H9 (cell line): Measurements from ENCODE around the gene SPATA16. TPM values are rescaled to one million over a fixed set of nuclear protein-coding genes. Genes with fewer than 3 reads are reported as not detected.
"Not testable (repeated sequence)": the region's sequence is repeated elsewhere in the genome, so short reads cannot be mapped to it uniquely, and the experiment has no call there.

Experiments used
- DNase-seq: peaks from one replicate; pipeline ENCODE4 v3.0.0-alpha.2; 2017
- H2AFZ ChIP-seq: one replicate; pipeline ENCODE4 v1.6.1; 2013; ENCODE audit warnings: mild to moderate bottlenecking, low read length, control low read depth, moderate library complexity
- H2AK5ac ChIP-seq: 2 replicates; pipeline ENCODE4 v1.6.1; 2013; ENCODE audit warnings: low read length, control low read depth, mixed read lengths; ENCODE audit not compliant: insufficient read length
- H2BK120ac ChIP-seq: one replicate; pipeline ENCODE4 v1.6.1; 2013; ENCODE audit warnings: low read depth, mild to moderate bottlenecking, low read length, control low read depth, inconsistent platforms; ENCODE audit not compliant: poor library complexity, severe bottlenecking
- H2BK12ac ChIP-seq: 2 replicates; pipeline ENCODE4 v1.6.1; 2013; ENCODE audit warnings: low read length, control low read depth, mixed read lengths, low read depth; ENCODE audit not compliant: insufficient read length
- H2BK15ac ChIP-seq: 2 replicates; pipeline ENCODE4 v1.6.1; 2013; ENCODE audit warnings: low read depth, low read length, control low read depth
- H2BK20ac ChIP-seq: one replicate; pipeline ENCODE4 v1.6.1; 2013; ENCODE audit warnings: low read depth, mild to moderate bottlenecking, low read length, control low read depth, inconsistent platforms; ENCODE audit not compliant: poor library complexity, severe bottlenecking
- H2BK5ac ChIP-seq: 2 replicates; pipeline ENCODE4 v1.6.1; 2013; ENCODE audit warnings: low read length, control low read depth, mixed read lengths; ENCODE audit not compliant: insufficient read length
- H3K14ac ChIP-seq: 2 replicates; pipeline ENCODE4 v1.6.1; 2013; ENCODE audit warnings: low read length, control low read depth; ENCODE audit not compliant: insufficient read depth
- H3K18ac ChIP-seq: 2 replicates; pipeline ENCODE4 v1.6.1; 2013; ENCODE audit warnings: low read depth, mild to moderate bottlenecking, mixed read lengths, low read length, control low read depth; ENCODE audit not compliant: insufficient read length
- H3K23ac ChIP-seq: 2 replicates; pipeline ENCODE4 v1.6.1; 2013; ENCODE audit warnings: low read length, control low read depth, mixed read lengths, low read depth; ENCODE audit not compliant: insufficient read length
- H3K23me2 ChIP-seq: 2 replicates; pipeline ENCODE4 v1.6.1; 2013; ENCODE audit warnings: low read depth, mild to moderate bottlenecking, mixed read lengths, low read length, control low read depth; ENCODE audit not compliant: insufficient read length, poor library complexity, severe bottlenecking
- H3K27ac ChIP-seq: 2 replicates; pipeline ENCODE4 v1.5.1; 2013; ENCODE audit warnings: low read length, control low read depth, mixed read lengths, low read depth; ENCODE audit not compliant: insufficient read length
- H3K27me3 ChIP-seq: 2 replicates; pipeline ENCODE4 v1.6.1; 2013; ENCODE audit warnings: low read length, control low read depth, inconsistent platforms; ENCODE audit not compliant: insufficient read depth
- H3K4ac ChIP-seq: 2 replicates; pipeline ENCODE4 v1.6.1; 2013; ENCODE audit warnings: low read depth, mild to moderate bottlenecking, control low read depth, inconsistent platforms, low read length, moderate library complexity
- H3K4me1 ChIP-seq: 2 replicates; pipeline ENCODE4 v1.6.1; 2013; ENCODE audit warnings: low read length, control low read depth, inconsistent platforms; ENCODE audit not compliant: insufficient read depth
- H3K4me2 ChIP-seq: 2 replicates; pipeline ENCODE4 v1.6.1; 2013; ENCODE audit warnings: low read length, control low read depth, mixed read lengths; ENCODE audit not compliant: insufficient read length, insufficient read depth
- H3K56ac ChIP-seq: 2 replicates; pipeline ENCODE4 v1.6.1; 2013; ENCODE audit warnings: low read depth, mild to moderate bottlenecking, mixed read lengths, low read length, control low read depth; ENCODE audit not compliant: insufficient read length
- H3K79me1 ChIP-seq: 2 replicates; pipeline ENCODE4 v1.6.1; 2013; ENCODE audit warnings: low read depth, mild to moderate bottlenecking, moderate library complexity, low read length, control low read depth, inconsistent platforms; ENCODE audit not compliant: insufficient read depth, poor library complexity, severe bottlenecking
- H3K79me2 ChIP-seq: 2 replicates; pipeline ENCODE4 v1.6.1; 2013; ENCODE audit warnings: low read length, control low read depth, inconsistent platforms; ENCODE audit not compliant: insufficient read depth
- H3K9ac ChIP-seq: 2 replicates; pipeline ENCODE4 v1.6.1; 2013; ENCODE audit warnings: low read length, control low read depth, mixed read lengths; ENCODE audit not compliant: insufficient read length; ENCODE audit errors: extremely low read depth
- H3K9me3 ChIP-seq: one replicate; pipeline ENCODE4 v1.6.1; 2013; ENCODE audit warnings: low read depth, low read length, inconsistent platforms; ENCODE audit not compliant: control insufficient read depth
- H3T11ph ChIP-seq: one replicate; pipeline ENCODE4 v1.6.1; 2013; ENCODE audit warnings: mild to moderate bottlenecking, low read length, control low read depth, inconsistent platforms
- H4K20me1 ChIP-seq: one replicate; pipeline ENCODE4 v1.6.1; 2013; ENCODE audit not compliant: control insufficient read depth, insufficient read length, insufficient read depth
- H4K5ac ChIP-seq: 2 replicates; pipeline ENCODE4 v1.6.1; 2013; ENCODE audit warnings: low read depth, mild to moderate bottlenecking, mixed read lengths, low read length, control low read depth; ENCODE audit not compliant: insufficient read length
- H4K8ac ChIP-seq: replicated peaks from 2 replicates; pipeline ENCODE4 v1.6.1; 2013; ENCODE audit warnings: low read length, control low read depth, mixed read lengths, low read depth; ENCODE audit not compliant: insufficient read length
- H4K91ac ChIP-seq: 2 replicates; pipeline ENCODE4 v1.6.1; 2013; ENCODE audit warnings: low read depth, mild to moderate bottlenecking, moderate library complexity, mixed read lengths, low read length, control low read depth; ENCODE audit not compliant: insufficient read length
- H3K27ac Mint-ChIP-seq, 3 experiments: 2 replicates in 2 of 3; 3 replicates in 1 of 3; pipeline ENCODE4 v1.8.0; 2020 to 2021; ENCODE audit warnings: mixed read lengths in 3 of 3, mild to moderate bottlenecking in 1 of 3, moderate library complexity in 1 of 3
- H3K27me3 Mint-ChIP-seq: 2 replicates; pipeline ENCODE4 v1.8.0; 2021; ENCODE audit warnings: low read depth, mild to moderate bottlenecking, moderate library complexity, mixed read lengths
- H3K36me3 Mint-ChIP-seq, 3 experiments: 2 replicates in 2 of 3; 3 replicates in 1 of 3; pipeline ENCODE4 v1.8.0; 2020 to 2021; ENCODE audit warnings: low read depth in 3 of 3, mixed read lengths in 3 of 3; ENCODE audit not compliant: insufficient read depth in 1 of 3
- H3K4me1 Mint-ChIP-seq, 2 experiments: 2 replicates each; pipeline ENCODE4 v1.8.0; 2020; ENCODE audit warnings: mixed read lengths in 2 of 2
- H3K4me3 Mint-ChIP-seq, 2 experiments: 2 replicates in 1 of 2; 3 replicates in 1 of 2; pipeline ENCODE4 v1.8.0; 2020 to 2021; ENCODE audit warnings: mild to moderate bottlenecking in 2 of 2, mixed read lengths in 2 of 2, moderate library complexity in 1 of 2
- H3K9me3 Mint-ChIP-seq, 2 experiments: 2 replicates in 1 of 2; 3 replicates in 1 of 2; pipeline ENCODE4 v1.8.0; 2020; ENCODE audit warnings: mild to moderate bottlenecking in 2 of 2, mixed read lengths in 2 of 2, moderate library complexity in 1 of 2
- WGBS: extraction: QIAGEN DNeasy Blood & Tissue Kit; methylation state at CpG from one replicate; pipeline ENCODE4 v1.1.7; 2013; ENCODE audit warnings: missing lambda C conversion rate, low lambda C conversion rate, mixed read lengths; ENCODE audit not compliant: insufficient read length; ENCODE audit errors: extremely low coverage; 5-methylcytosine and 5-hydroxymethylcytosine counted together
- long read RNA-seq: library from polyadenylated mRNA; unstranded; transcript quantifications from one replicate; pipeline ENCODE4 v2.0.0, GENCODE V29; 2020
- total RNA-seq: library from RNA; stranded (reverse); gene quantifications from 2 replicates; pipeline ENCODE4 v1.2.1, GENCODE V29; 2021
- TF ChIP-seq, protein P1 (sequence below): fragments of 200-600 bp; sonication (generic); conservative IDR thresholded peaks from 3 replicates; pipeline ENCODE4 v1.8.0; 2021; ENCODE audit warnings: antibody characterized with exemption, mild to moderate bottlenecking

The SPATA16 gene
- total RNA-seq: not detected in 2 replicates
- long read RNA-seq, partial matches to known transcripts: 0 of 1 reads
- long read RNA-seq, other reads (novel, unspliced or antisense): 1 of 1 reads

DNA sequence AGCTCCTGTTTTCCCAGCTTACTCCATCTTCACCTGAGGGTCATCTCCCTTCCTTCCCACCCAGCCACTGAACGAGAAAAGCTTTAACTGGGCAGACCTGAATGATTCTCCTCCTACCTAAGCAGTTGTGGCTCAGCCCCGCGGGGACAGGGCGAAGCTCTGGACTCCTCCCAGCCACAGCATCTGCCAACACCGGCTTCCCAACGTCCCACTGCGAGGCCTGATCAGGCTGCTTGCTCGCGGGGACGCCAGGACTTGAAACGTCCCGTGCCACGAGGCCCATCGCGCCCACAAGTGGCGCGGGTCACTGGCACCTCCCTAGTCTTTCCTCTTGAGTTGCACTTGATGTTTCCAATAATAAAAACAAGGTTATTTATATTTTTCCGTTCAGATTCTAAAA, at the start of gene SPATA16:
SPATA16 (minus strand) TSS at position 250 of the 400 bp plus-strand sequence. CDS start 23,504 bp downstream, outside the sequence.
- peaks cover 2% of the 10 kb centered on the region; the same call in 1 of the 2 replicates for H3K4me1 ChIP-seq
- no peak within 1 kb of the TSS for H3K14ac ChIP-seq
- H3K27me3 ChIP-seq: no peaks in the 10 kb centered on the region
- H3K56ac ChIP-seq: no peak within 1 kb of the TSS
- H3T11ph ChIP-seq: no peak within 1 kb of the TSS
- no peak within 1 kb of the TSS for H2BK20ac ChIP-seq
- Mint-ChIP-seq H3K9me3 (no peaks in the 10 kb centered on the region), H3K27me3 (no peaks in the 10 kb centered on the region), H3K4me3 (no peak within 1 kb of the TSS), H3K36me3 (no peaks in the 10 kb centered on the region), H3K27ac (peak within 1 kb of the TSS in 1 of 3 experiments; percentile 24; a peak in 1 of 7 replicates), H3K4me1 (peaks cover 21% of the 10 kb centered on the region in 2 experiments)
- no peak within 1 kb of the TSS for H4K5ac ChIP-seq
- no peak within 1 kb of the TSS for H4K91ac ChIP-seq
- H3K9me3 ChIP-seq: no peaks in the 10 kb centered on the region
- no peak within 1 kb of the TSS for H3K23ac ChIP-seq
- H2BK120ac ChIP-seq: no peak within 1 kb of the TSS
- H4K8ac ChIP-seq: no peak within 1 kb of the TSS
- no peak within 1 kb of the TSS for H2AK5ac ChIP-seq
- no peak within 1 kb of the TSS for H3K27ac ChIP-seq
- H3K18ac ChIP-seq: no peak within 1 kb of the TSS
- H3K4me2 ChIP-seq: no peak within 1 kb of the TSS
- WGBS: no CpG with 5 or more reads among the region's 18 CpGs
- DNase-seq: peak; percentile 41
- no peak within 1 kb of the TSS for H2BK5ac ChIP-seq
- H3K23me2 ChIP-seq: no peaks in the 10 kb centered on the region
- H2BK12ac ChIP-seq: no peak within 1 kb of the TSS
- H3K9ac ChIP-seq: no peak within 1 kb of the TSS
- no peaks in the 10 kb centered on the region for H3K79me2 ChIP-seq
- no peaks in the 10 kb centered on the region for H3K79me1 ChIP-seq
- H2AFZ ChIP-seq: no peak within 1 kb of the TSS
- H3K4ac ChIP-seq: no peak within 1 kb of the TSS
- TF ChIP-seq, protein P1, sequence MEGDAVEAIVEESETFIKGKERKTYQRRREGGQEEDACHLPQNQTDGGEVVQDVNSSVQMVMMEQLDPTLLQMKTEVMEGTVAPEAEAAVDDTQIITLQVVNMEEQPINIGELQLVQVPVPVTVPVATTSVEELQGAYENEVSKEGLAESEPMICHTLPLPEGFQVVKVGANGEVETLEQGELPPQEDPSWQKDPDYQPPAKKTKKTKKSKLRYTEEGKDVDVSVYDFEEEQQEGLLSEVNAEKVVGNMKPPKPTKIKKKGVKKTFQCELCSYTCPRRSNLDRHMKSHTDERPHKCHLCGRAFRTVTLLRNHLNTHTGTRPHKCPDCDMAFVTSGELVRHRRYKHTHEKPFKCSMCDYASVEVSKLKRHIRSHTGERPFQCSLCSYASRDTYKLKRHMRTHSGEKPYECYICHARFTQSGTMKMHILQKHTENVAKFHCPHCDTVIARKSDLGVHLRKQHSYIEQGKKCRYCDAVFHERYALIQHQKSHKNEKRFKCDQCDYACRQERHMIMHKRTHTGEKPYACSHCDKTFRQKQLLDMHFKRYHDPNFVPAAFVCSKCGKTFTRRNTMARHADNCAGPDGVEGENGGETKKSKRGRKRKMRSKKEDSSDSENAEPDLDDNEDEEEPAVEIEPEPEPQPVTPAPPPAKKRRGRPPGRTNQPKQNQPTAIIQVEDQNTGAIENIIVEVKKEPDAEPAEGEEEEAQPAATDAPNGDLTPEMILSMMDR: no peak
- no peaks in the 10 kb centered on the region for H4K20me1 ChIP-seq
- no peak within 1 kb of the TSS for H2BK15ac ChIP-seq

- not testable (repeated sequence) for H4K8ac ChIP-seq, H3K4me1 Mint-ChIP-seq, H2BK15ac ChIP-seq, H4K5ac ChIP-seq, H3K4ac ChIP-seq, H3K4me1 ChIP-seq, H3K4me3 Mint-ChIP-seq, H3K23me2 ChIP-seq, DNase-seq, H3K27ac ChIP-seq, H2AFZ ChIP-seq, H3K79me1 ChIP-seq, H3K23ac ChIP-seq, H2BK20ac ChIP-seq, H3K9ac ChIP-seq, H2BK5ac ChIP-seq, H4K91ac ChIP-seq, H2BK12ac ChIP-seq, H3K56ac ChIP-seq, H4K20me1 ChIP-seq, H2AK5ac ChIP-seq, H3T11ph ChIP-seq, H3K27me3 Mint-ChIP-seq, H2BK120ac ChIP-seq, H3K27ac Mint-ChIP-seq, H3K14ac ChIP-seq, H3K4me2 ChIP-seq, H3K18ac ChIP-seq, H3K79me2 ChIP-seq, H3K27me3 ChIP-seq
- H3K9me3 Mint-ChIP-seq: peaks cover 43 to 47% of the 10 kb centered on the region in 2 experiments
- peaks cover 28 to 37% (median 31%) of the 10 kb centered on the region in 3 experiments for H3K36me3 Mint-ChIP-seq
- WGBS: no CpG with 5 or more reads among the region's 4 CpGs
- peaks cover 23% of the 10 kb centered on the region for H3K9me3 ChIP-seq
These were observed 42.0 kb upstream of the SPATA16 start for GRCh38 chr3:173183022-173183421.
